ENCODE measurements around the gene NRP1. TPM values are rescaled to one million over a fixed set of nuclear protein-coding genes. Genes with fewer than 3 reads are reported as not detected.

The NRP1 gene
- polyA plus RNA-seq, 1 of the 3 experiments (the other 2 are of a cell fraction): 129 TPM

- POLR2A ChIA-PET: no interaction called here
Measured at GRCh38 chr10:33161550-33162247, 172.8 kb downstream of the NRP1 start.

GRCh38 chr10:33160151-33160550 is 174.3 kb downstream of the NRP1 start:
- Histone ChIP-seq H2AFZ (ENCODE audit: low read depth) (no peak overlapping the region), H3K9ac (no peak overlapping the region), H3K4me1 (ENCODE audit: control insufficient read depth in 1 of 2, insufficient read depth in 2 of 2, low read depth in 1 of 2, low read length in 1 of 2) (peaks cover 0 to 20% of the 10 kb centered on the region in 2 experiments; a peak in 1 of 4 replicates), H3F3A (replicated peaks; ENCODE audit: insufficient read depth) (peaks cover 12% of the 10 kb centered on the region), H3K27ac (ENCODE audit: low read depth in 2 of 2, low read length in 1 of 2) (no peak overlapping the region), H3K9me2 (no peaks in the 10 kb centered on the region), H3K4me2 (no peak overlapping the region), H3K27me3 (ENCODE audit: insufficient read depth) (no peaks in the 10 kb centered on the region), H3K4me3 (ENCODE audit: low read depth in 2 of 2, low read length in 1 of 2) (no peak overlapping the region), H3K79me2 (ENCODE audit: insufficient read depth) (no peaks in the 10 kb centered on the region), H3K9me3 (no peaks in the 10 kb centered on the region), H3K36me3 (replicated peaks in 1 of 2; ENCODE audit: control insufficient read depth in 1 of 2, insufficient read depth in 2 of 2, low read length in 1 of 2) (no peaks in the 10 kb centered on the region), H4K20me1 (ENCODE audit: insufficient read depth) (no peaks in the 10 kb centered on the region)
- no peak for DNase-seq
- WGBS (ENCODE audit: low lambda C conversion rate): 91% methylated on average over 8 of the region's 8 CpGs
- POLR2A ChIA-PET: no interaction called here
- no peak for TF ChIP-seq IRF3 (IDR thresholded peaks at IDR 0.05; ENCODE audit: low read depth, low read length)
- CTCF ChIA-PET: interaction anchor here (0.7 to 2.1 kb wide), 2 partner anchors 44 to 1166 kb away, joined by 3 to 6 read pairs; no protein-coding TSS in a partner anchor

More at GRCh38 chr10:33161550-33162247, 172.8 kb downstream of the NRP1 start:
- CTCF ChIA-PET: interaction anchor here (0.9 to 2.1 kb wide), 3 partner anchors 32 to 153 kb away, joined by 3 to 6 read pairs (median 3); no protein-coding TSS in a partner anchor
- no peak for TF ChIP-seq FOXM1 (IDR thresholded peaks at IDR 0.05; ENCODE audit: low read depth)
- no peak for TF ChIP-seq SMC3 (IDR thresholded peaks at IDR 0.05; ENCODE audit: low read depth, low read length)
- TF ChIP-seq CTCF (IDR thresholded peaks at IDR 0.05): no peak
- no peak for TF ChIP-seq ELF1 (IDR thresholded peaks at IDR 0.05)
- no peak for TF ChIP-seq MEF2A (IDR thresholded peaks at IDR 0.05; ENCODE audit: borderline replicate concordance, low read depth)
- no peak overlapping the region for H3K27ac ChIP-seq (ENCODE audit: low read depth in 2 of 2, low read length in 1 of 2)
- no peak overlapping the region for H3K4me3 ChIP-seq (ENCODE audit: low read depth in 2 of 2, low read length in 1 of 2)
- H2AFZ ChIP-seq (ENCODE audit: low read depth): no peak overlapping the region
- no peak overlapping the region for H3K9ac ChIP-seq
- peaks cover 0 to 22% of the 10 kb centered on the region in 2 experiments; a peak in 2 of 4 replicates for H3K4me1 ChIP-seq (ENCODE audit: control insufficient read depth in 1 of 2, insufficient read depth in 2 of 2, low read depth in 1 of 2, low read length in 1 of 2)
- WGBS (ENCODE audit: low lambda C conversion rate): 90% methylated on average over 6 of the region's 6 CpGs
- no peak for DNase-seq
- no peaks in the 10 kb centered on the region for H3K9me2 ChIP-seq
- H3K4me2 ChIP-seq: no peak overlapping the region
- peaks cover 7% of the 10 kb centered on the region for H3F3A ChIP-seq (replicated peaks; ENCODE audit: insufficient read depth)
- H3K79me2 ChIP-seq (ENCODE audit: insufficient read depth): no peaks in the 10 kb centered on the region
- no peaks in the 10 kb centered on the region for H3K36me3 ChIP-seq (replicated peaks in 1 of 2; ENCODE audit: control insufficient read depth in 1 of 2, insufficient read depth in 2 of 2, low read length in 1 of 2)
- H3K9me3 ChIP-seq: no peaks in the 10 kb centered on the region
- H3K27me3 ChIP-seq (ENCODE audit: insufficient read depth): no peaks in the 10 kb centered on the region
- no peaks in the 10 kb centered on the region for H4K20me1 ChIP-seq (ENCODE audit: insufficient read depth)

GRCh38 chr10:33157103-33157502 is 177.4 kb downstream of the NRP1 start:
- Histone ChIP-seq H4K20me1 (ENCODE audit: insufficient read depth) (no peaks in the 10 kb centered on the region), H3F3A (replicated peaks; ENCODE audit: insufficient read depth) (peaks cover 4% of the 10 kb centered on the region), H3K4me2 (no peak overlapping the region), H2AFZ (ENCODE audit: low read depth) (peak overlapping the region; percentile 1; the same call in 1 of the 2 replicates), H3K9ac (no peak overlapping the region), H3K27ac (ENCODE audit: low read depth in 2 of 2, low read length in 1 of 2) (no peak overlapping the region), H3K9me3 (no peaks in the 10 kb centered on the region), H3K4me3 (ENCODE audit: low read depth in 2 of 2, low read length in 1 of 2) (no peak overlapping the region), H3K27me3 (ENCODE audit: insufficient read depth) (no peaks in the 10 kb centered on the region), H3K4me1 (ENCODE audit: control insufficient read depth in 1 of 2, insufficient read depth in 2 of 2, low read depth in 1 of 2, low read length in 1 of 2) (peaks cover 0 to 7% of the 10 kb centered on the region in 2 experiments; a peak in 1 of 4 replicates), H3K9me2 (no peaks in the 10 kb centered on the region), H3K36me3 (replicated peaks in 1 of 2; ENCODE audit: control insufficient read depth in 1 of 2, insufficient read depth in 2 of 2, low read length in 1 of 2) (no peaks in the 10 kb centered on the region), H3K79me2 (ENCODE audit: insufficient read depth) (no peaks in the 10 kb centered on the region)
- DNase-seq: no peak
- TF ChIP-seq MEF2A (IDR thresholded peaks at IDR 0.05; ENCODE audit: borderline replicate concordance, low read depth) (no peak), EP300 (IDR thresholded peaks at IDR 0.05; ENCODE audit: borderline replicate concordance in 1 of 2, low read depth in 1 of 2, low read length in 1 of 2) (no peak), SMC3 (IDR thresholded peaks at IDR 0.05; ENCODE audit: low read depth, low read length) (no peak), FOXJ3 (CRISPR knock-in tag; IDR thresholded peaks at IDR 0.05) (no peak), RFX5 (IDR thresholded peaks at IDR 0.05; ENCODE audit: low read length) (no peak), MAX (IDR thresholded peaks at IDR 0.05; ENCODE audit: low read depth) (0 out of 2 replicates have a peak, but pooled peaks have one; percentile 15), TAF1 (IDR thresholded peaks at IDR 0.05; ENCODE audit: borderline replicate concordance, low read depth, low read length) (no peak)
- ChIA-PET CTCF (interaction anchor here (1.0 kb wide), 1 partner anchor 171 kb away, joined by 3 read pairs; no protein-coding TSS in a partner anchor), POLR2A (no interaction called here)
- 73% methylated on average over 4 of the region's 4 CpGs for WGBS (ENCODE audit: low lambda C conversion rate)

All from SK-N-SH (cell line).